GM12878 (cell line): ENCODE results near the gene TGM2.

ENCODE experiments used
- EED ChIP-seq: sonication (generic); IDR thresholded peaks from 2 replicates; pipeline ENCODE4 v1.6.1; 2016; ENCODE audit warnings: antibody characterized with exemption, low read depth
- ETV6 ChIP-seq, 2 experiments: fragments of 450-650 bp in 1 of 2; IDR thresholded peaks in 1 of 2; conservative IDR thresholded peaks in 1 of 2; 2 replicates each; pipeline ENCODE4 v1.6.1; 2014; ENCODE audit warnings: antibody characterized with exemption in 1 of 2, borderline replicate concordance in 1 of 2, low read depth in 1 of 2, mild to moderate bottlenecking in 1 of 2, moderate library complexity in 1 of 2
- IRF4 ChIP-seq: IDR thresholded peaks from 2 replicates; pipeline ENCODE4 v1.6.1; 2011; ENCODE audit warnings: low read depth, low read length
- SMAD1 ChIP-seq: fragments of 450-650 bp; IDR thresholded peaks from 2 replicates; pipeline ENCODE4 v1.6.1; 2018; ENCODE audit warnings: mild to moderate bottlenecking, low read depth; ENCODE audit not compliant: partially characterized antibody
- TF ChIP-seq, protein P1 (sequence below): IDR thresholded peaks from 2 replicates; pipeline ENCODE4 v1.6.1; 2011; ENCODE audit warnings: low read depth, low read length, improper control_type of control experiment, borderline replicate concordance
- TF ChIP-seq, protein P2 (sequence below): IDR thresholded peaks from 2 replicates; pipeline ENCODE4 v1.6.1; 2012; ENCODE audit warnings: mild to moderate bottlenecking, low read depth, low read length
- TF ChIP-seq, protein P3 (sequence below), 3 experiments: IDR thresholded peaks in 2 of 3; conservative IDR thresholded peaks in 1 of 3; 2 replicates each; pipeline ENCODE4 v1.5.1; 2011; ENCODE audit warnings: low read depth in 3 of 3, low read length in 3 of 3, mild to moderate bottlenecking in 3 of 3, control low read depth in 2 of 3, moderate library complexity in 2 of 3, inconsistent platforms in 1 of 3, mixed read lengths in 1 of 3; ENCODE audit not compliant: control insufficient read depth in 2 of 3, insufficient read depth in 1 of 3; ENCODE audit errors: extremely low read depth in 1 of 3

DNA sequence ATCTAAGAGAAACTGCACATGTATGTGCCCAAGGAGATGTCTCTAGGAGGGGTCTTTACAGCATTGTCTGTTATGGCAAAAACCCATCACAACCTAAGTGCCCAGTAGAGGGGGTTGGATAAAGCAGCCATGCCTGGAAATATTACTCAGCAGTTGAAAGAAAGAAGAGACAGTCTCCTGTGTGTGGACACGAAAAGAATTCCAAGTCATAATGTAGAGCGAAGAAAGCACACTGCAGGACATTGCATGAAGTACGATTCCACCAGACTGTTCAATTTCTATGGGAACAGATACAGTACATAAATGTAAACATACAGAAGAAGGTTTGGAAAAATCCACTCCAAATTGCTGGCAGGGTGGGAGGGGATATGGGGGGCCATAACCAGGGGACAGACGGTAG, 7.3 kb upstream of the TGM2 start:
- TF ChIP-seq IRF4, result no peak
- no peak for TF ChIP-seq ETV6 (conservative IDR thresholded peaks at IDR 0.05 in 1 of 2, IDR thresholded peaks at IDR 0.05 in 1 of 2; ENCODE audit: borderline replicate concordance in 1 of 2, low read depth in 1 of 2)
- TF ChIP-seq, protein P1, sequence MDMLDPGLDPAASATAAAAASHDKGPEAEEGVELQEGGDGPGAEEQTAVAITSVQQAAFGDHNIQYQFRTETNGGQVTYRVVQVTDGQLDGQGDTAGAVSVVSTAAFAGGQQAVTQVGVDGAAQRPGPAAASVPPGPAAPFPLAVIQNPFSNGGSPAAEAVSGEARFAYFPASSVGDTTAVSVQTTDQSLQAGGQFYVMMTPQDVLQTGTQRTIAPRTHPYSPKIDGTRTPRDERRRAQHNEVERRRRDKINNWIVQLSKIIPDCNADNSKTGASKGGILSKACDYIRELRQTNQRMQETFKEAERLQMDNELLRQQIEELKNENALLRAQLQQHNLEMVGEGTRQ, result no peak
- TF ChIP-seq, protein P2, sequence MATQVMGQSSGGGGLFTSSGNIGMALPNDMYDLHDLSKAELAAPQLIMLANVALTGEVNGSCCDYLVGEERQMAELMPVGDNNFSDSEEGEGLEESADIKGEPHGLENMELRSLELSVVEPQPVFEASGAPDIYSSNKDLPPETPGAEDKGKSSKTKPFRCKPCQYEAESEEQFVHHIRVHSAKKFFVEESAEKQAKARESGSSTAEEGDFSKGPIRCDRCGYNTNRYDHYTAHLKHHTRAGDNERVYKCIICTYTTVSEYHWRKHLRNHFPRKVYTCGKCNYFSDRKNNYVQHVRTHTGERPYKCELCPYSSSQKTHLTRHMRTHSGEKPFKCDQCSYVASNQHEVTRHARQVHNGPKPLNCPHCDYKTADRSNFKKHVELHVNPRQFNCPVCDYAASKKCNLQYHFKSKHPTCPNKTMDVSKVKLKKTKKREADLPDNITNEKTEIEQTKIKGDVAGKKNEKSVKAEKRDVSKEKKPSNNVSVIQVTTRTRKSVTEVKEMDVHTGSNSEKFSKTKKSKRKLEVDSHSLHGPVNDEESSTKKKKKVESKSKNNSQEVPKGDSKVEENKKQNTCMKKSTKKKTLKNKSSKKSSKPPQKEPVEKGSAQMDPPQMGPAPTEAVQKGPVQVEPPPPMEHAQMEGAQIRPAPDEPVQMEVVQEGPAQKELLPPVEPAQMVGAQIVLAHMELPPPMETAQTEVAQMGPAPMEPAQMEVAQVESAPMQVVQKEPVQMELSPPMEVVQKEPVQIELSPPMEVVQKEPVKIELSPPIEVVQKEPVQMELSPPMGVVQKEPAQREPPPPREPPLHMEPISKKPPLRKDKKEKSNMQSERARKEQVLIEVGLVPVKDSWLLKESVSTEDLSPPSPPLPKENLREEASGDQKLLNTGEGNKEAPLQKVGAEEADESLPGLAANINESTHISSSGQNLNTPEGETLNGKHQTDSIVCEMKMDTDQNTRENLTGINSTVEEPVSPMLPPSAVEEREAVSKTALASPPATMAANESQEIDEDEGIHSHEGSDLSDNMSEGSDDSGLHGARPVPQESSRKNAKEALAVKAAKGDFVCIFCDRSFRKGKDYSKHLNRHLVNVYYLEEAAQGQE, result no peak
- no peak for TF ChIP-seq SMAD1
- TF ChIP-seq EED, result no peak
- TF ChIP-seq, protein P3, sequence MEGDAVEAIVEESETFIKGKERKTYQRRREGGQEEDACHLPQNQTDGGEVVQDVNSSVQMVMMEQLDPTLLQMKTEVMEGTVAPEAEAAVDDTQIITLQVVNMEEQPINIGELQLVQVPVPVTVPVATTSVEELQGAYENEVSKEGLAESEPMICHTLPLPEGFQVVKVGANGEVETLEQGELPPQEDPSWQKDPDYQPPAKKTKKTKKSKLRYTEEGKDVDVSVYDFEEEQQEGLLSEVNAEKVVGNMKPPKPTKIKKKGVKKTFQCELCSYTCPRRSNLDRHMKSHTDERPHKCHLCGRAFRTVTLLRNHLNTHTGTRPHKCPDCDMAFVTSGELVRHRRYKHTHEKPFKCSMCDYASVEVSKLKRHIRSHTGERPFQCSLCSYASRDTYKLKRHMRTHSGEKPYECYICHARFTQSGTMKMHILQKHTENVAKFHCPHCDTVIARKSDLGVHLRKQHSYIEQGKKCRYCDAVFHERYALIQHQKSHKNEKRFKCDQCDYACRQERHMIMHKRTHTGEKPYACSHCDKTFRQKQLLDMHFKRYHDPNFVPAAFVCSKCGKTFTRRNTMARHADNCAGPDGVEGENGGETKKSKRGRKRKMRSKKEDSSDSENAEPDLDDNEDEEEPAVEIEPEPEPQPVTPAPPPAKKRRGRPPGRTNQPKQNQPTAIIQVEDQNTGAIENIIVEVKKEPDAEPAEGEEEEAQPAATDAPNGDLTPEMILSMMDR (IDR thresholded peaks at IDR 0.05 in 2 of 3, conservative IDR thresholded peaks at IDR 0.05 in 1 of 3; ENCODE audit: control insufficient read depth in 2 of 3, extremely low read depth in 1 of 3, insufficient read depth in 1 of 3, low read depth in 3 of 3, low read length in 3 of 3), result no peak
